HL-60 (cell line): ENCODE results near the gene SMAD9.

Source experiments
- GABPA ChIP-seq: IDR thresholded peaks from 2 replicates; pipeline ENCODE4 v1.6.1; 2012; ENCODE audit warnings: low read depth
- SPI1 ChIP-seq: IDR thresholded peaks from 2 replicates; pipeline ENCODE4 v1.6.1; 2012; ENCODE audit warnings: low read depth, mild to moderate bottlenecking, borderline replicate concordance
- TF ChIP-seq, protein P1 (sequence below): IDR thresholded peaks from one replicate; pipeline ENCODE4 v1.5.1; 2011; ENCODE audit warnings: low read length, control low read depth, inconsistent platforms; ENCODE audit not compliant: insufficient read depth

DNA sequence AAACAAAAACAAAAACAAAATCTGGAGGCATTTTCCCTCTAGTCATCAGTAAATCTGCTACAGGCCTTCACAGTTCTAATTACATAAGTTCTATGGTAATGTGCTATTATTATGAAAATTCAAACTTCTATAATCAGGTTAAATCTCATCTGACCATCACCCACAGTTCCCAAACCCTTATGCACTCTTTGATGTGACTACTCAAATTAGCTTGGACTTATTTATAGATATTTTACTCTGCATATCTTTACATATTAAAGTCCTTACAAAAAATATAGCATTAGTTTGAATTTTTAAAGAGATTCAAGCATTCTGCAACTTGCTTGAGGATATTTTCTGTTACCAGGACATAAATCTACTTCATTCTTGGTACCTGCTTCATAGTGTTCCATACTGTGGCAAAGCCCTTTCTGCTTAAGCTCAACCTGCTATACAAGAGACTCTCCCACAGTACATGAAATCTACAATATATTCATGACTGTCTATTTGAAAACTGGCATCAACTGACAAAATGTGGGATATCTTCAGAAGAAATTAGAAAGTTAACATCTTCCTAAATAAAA, 22.9 kb downstream of the SMAD9 start:
- no peak for TF ChIP-seq GABPA
- TF ChIP-seq, protein P1, sequence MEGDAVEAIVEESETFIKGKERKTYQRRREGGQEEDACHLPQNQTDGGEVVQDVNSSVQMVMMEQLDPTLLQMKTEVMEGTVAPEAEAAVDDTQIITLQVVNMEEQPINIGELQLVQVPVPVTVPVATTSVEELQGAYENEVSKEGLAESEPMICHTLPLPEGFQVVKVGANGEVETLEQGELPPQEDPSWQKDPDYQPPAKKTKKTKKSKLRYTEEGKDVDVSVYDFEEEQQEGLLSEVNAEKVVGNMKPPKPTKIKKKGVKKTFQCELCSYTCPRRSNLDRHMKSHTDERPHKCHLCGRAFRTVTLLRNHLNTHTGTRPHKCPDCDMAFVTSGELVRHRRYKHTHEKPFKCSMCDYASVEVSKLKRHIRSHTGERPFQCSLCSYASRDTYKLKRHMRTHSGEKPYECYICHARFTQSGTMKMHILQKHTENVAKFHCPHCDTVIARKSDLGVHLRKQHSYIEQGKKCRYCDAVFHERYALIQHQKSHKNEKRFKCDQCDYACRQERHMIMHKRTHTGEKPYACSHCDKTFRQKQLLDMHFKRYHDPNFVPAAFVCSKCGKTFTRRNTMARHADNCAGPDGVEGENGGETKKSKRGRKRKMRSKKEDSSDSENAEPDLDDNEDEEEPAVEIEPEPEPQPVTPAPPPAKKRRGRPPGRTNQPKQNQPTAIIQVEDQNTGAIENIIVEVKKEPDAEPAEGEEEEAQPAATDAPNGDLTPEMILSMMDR = no peak
- no peak for TF ChIP-seq SPI1
